ENCODE results near the gene COCH. TPM values are rescaled to one million over a fixed set of nuclear protein-coding genes. Genes with fewer than 3 reads are reported as not detected.
"Not testable (repeated sequence)": the region's sequence is repeated elsewhere in the genome, so short reads cannot be mapped to it uniquely, and the experiment has no call there.

Gene COCH
- total RNA-seq, 1 experiment from 2014 or later, result 5.2 TPM

DNA sequence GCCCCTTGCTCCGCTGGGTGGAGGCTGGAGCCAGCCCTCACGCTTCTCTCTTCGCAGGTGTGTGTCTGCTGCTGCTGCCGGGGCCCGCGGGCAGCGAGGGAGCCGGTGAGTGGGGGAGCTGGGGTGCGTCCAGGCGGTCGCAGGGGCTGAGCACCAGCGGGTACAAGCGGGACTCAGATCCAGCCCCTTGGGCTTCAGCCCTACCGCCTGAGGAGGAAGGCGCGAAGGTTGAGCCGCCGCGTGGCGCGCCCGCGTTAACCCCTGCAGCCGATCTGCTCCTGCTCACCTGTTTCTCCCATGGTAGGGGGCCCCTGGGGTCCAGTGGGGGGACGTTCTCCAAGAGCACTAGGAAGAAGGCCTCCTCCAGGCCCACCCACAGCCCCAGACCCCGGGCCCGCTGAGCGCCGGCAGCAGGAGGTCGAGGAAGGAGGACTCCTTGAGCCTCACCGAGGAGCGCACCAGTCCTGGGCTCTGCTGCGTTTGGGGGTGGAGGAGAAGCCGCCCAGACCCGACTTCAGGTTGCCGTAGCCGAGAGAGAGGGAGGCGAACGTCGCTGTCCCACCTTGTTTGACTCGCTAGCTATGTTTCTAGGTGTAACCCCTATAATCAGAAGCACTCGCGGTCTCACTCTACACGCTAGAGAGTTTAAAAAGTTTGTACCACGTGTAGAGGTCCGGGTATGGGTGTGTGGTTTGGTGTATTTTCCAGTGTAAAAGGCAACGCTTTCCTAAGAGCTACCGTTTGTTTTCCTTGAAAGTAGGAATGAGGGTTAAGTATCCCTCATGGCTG lies 834 bp downstream of the COCH start:
- no peak for DNase-seq (ENCODE audit: low read depth)

DNA sequence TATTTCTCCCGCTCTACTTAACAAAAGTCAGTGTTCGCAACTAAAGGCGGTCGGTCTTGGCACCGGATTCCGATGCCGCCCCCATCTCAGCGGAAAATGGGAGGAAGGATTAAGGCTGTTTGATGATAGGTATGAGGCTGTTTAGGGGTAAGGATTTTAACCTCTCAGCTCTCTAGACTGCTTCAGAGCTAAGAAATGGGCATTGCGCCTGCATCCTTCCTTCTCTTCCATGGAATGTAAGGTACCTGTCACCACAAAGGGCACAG lies 1.4 kb downstream of the COCH start:
- DNase-seq (ENCODE audit: low read depth), result no peak

DNA sequence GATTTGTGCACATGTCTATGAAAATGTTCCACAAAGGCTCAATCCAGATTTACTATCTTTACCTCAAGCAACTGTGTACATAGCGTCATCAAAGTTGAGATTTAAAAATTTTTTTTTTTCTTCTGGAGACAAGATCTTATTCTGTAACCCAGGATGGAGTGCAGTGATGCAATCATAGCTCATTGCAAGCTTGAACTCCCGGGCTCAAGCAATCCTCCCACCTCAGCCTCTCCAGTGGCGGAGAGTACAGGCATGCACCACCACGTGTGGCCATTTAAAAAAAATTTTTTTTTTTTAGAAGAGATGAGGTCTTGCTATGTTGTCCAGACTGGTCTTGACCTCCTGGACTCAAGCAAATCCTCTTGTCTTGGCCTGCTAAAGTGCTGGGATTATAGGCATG lies 2.3 kb downstream of the COCH start:
- DNase-seq (ENCODE audit: low read depth), result no peak

DNA sequence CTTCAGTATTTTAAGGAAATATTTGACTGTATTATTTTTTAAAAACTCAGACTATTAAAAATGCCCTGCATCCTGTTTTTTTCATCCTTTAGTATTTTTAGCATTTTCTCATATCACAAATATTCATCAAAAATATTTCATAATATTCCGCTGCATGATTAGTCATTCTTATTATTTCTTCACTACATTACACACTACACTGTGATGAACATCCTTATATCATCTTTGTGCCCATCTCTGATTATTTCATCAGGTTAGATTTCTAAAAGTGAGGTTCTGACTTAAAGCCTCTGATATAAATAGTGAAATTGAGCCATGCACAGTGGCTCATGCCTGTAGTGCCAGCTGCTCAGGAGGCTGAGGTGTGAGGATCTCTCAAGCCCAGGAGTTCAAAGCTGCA lies 8.1 kb downstream of the COCH start:
- DNase-seq (ENCODE audit: low read depth), result no peak

- no peak for DNase-seq (ENCODE audit: low read depth)
Observed at GRCh38 chr14:30883508-30884294, 9.3 kb downstream of the COCH start.

DNA sequence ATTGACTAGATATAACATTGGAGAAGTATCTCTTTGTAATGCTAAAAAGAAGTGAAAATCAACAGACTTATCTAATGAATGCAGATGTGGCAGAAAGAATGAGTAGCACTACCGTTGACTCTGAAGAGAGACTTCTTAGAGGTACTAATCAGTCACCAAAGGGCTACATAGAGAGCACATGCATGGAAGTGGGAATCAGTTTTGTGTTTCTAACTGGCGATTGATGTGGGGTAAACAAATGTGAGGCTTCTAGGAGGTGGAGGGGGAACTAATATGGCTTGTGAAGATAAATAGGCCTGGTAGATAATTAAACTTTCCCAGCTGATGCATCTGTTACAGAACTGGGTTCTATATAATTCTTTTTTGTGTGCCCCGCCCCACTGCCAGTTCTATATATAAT lies 10.5 kb downstream of the COCH start:
- no peak for DNase-seq (ENCODE audit: low read depth)

DNA sequence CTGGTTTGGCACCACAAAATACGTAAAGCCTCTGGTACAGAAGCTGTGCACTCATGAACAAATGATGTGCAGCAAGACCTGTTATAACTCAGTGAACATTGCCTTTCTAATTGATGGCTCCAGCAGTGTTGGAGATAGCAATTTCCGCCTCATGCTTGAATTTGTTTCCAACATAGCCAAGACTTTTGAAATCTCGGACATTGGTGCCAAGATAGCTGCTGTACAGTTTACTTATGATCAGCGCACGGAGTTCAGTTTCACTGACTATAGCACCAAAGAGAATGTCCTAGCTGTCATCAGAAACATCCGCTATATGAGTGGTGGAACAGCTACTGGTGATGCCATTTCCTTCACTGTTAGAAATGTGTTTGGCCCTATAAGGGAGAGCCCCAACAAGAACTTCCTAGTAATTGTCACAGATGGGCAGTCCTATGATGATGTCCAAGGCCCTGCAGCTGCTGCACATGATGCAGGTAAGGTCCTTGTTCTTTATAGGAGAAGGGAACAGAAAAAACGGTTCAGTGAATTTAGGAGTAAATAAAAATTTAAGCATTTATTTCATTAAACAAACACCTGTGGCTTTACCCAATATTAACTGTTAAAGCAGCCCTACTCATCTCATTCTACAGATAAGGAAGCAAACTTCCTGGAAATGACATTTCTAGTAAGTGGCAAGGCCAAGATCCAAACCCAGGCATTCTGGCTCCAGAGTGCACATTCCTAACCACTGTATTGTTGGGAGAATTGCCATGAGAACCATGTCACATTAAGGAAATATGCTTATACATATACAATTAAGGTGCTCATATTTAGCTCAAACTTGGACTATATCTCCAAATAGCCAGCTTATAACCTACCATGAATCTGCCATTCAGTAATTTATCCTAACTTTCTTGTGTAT lies 11.7 kb downstream of the COCH start:
- DNase-seq (ENCODE audit: low read depth), result no peak

DNA sequence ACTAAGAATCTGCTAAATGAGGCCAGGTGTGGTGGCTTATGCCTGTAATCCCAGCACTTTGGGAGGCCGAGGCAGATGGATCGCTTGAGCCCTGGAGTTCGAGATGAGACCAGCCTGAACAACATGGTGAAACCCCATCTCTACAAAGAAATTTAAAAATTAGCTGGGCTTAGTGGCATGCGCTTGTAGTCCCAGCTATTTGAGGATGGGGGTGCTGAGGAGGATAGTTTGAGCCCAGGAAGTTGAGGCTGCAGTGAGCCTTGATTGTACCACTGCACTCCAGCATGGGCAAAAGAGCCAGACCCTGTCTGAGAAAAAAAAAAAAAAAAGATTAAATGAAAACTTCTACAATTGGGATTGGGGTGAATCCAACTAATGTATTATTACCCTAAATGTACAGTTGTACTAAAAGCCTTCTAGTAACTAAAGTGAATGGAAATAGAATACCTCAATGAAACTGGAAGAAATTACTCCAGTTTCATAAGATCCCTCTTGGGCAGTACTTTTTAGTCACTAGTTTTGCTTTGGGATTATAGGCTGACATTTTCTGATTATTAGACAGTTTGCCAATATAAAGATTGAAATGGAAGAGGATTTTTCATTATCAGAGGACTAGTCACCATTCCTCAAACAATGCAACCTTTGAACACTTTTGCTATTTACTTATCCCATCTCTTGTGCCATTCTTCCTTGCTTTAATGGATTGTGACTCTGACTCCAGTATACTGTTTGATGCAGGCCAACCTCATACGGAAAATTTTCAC lies 14.3 kb downstream of the COCH start:
- no peak for DNase-seq (ENCODE audit: low read depth)

- DNase-seq (ENCODE audit: low read depth), result no peak
Observed at GRCh38 chr14:30889244-30889594, 14.9 kb downstream of the COCH start.

DNA sequence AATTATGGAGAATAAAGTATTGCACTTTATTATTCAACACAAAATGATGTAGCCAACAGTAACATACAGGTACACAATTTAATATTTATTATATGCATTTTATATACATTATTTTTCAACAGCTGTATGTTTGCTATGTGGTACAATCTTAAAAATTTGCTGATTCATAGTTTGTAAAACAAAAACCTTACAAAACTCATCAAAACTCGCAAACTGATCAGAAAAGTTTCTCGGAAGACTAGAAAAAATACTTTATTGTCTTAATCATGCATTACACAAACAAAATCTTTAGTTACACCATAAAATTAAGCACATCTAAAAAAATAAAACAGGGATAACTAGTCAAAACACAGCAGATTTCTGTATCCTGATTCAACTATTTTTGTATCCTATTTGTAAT lies 19.5 kb downstream of the COCH start:
- DNase-seq (ENCODE audit: low read depth), result no peak

GRCh38 chr14:30894923-30895515 lies 20.7 kb downstream of the COCH start:
- no peak for DNase-seq (ENCODE audit: low read depth)

DNA sequence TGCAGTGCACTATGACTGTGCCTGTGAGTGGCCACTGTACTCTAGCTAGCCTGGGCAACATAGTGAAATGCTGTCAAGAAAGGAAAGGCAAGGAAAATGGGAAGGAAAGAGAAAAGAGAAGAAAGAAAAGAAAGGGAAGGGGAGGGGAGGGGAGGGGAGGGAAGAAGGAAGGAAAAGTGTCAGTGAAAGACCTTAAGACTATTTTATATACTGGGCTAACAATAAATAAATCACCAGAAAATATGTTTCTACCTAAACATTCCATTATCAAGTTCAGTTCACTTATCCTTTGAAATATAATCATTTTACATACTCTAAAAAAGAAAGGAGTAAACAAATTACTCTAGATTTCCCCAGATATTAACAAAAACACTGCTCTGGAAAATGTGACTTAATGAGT lies 22.1 kb downstream of the COCH start:
- no peak for DNase-seq (ENCODE audit: low read depth)

GRCh38 chr14:30897121-30897520 lies 22.8 kb downstream of the COCH start:
- DNase-seq (ENCODE audit: low read depth), result not testable (repeated sequence)

DNA sequence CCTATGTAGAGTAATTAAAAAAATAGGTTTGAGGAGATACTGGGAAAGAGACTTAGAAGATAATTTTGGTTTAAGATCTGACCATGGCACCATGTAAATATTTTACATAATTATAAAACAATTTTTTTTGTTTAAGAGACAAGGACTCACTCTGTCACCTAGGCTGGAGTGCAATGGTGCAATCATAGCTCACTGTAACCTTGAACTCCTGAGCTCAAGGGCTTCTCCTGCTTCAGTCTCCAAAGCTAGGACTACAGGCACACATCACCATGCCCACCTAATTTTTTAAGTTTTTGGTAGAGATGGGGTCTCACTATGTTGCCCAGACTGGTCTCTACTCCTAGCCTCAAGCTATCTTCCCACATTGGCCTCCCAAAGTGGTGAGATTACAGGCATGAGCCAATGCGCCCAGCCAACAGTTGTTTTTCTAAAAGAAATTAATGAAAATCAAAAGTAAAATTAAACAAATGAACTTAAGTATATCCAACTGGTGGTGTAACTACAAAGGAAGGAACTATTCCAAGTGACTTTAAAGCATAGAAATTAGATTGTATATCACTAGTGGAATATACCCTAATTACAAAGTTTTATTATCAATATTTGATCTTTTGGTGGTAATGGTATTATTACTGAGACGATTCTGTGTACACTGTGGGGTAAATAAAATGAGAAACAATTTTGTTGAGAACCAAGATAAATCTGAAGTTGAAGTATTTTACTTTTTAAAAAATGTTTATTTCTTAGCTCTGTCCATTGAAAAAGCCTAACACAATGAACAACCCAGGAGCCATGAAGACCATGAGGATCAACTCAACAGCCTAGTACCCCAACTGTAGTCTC lies 29.1 kb downstream of the COCH start:
- no peak for DNase-seq (ENCODE audit: low read depth)

GRCh38 chr14:30906752-30907658 lies 32.6 kb downstream of the COCH start:
- peak; percentile 39 for DNase-seq (ENCODE audit: low read depth)

GRCh38 chr14:30907659-30908057 lies 33.3 kb downstream of the COCH start:
- no peak for DNase-seq (ENCODE audit: low read depth)

DNA sequence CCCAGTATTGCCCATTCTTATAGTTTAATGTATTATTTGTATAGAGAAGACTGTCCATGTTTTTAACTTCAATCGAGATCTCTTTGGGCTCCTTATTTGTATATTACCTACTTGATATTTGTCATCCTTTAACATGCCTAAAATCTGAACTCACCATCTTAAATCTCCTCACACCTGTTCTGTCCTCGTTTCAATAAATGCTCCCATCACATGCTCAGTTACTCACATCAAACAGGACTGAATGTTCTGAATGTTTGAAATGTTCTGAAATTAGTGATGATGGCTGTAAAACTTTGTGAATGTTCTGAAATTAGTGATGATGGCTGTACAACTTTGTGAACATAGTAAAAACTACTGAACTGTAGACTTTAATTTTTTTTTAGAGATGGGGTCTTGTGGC lies 34.5 kb downstream of the COCH start:
- DNase-seq (ENCODE audit: low read depth), result no peak

DNA sequence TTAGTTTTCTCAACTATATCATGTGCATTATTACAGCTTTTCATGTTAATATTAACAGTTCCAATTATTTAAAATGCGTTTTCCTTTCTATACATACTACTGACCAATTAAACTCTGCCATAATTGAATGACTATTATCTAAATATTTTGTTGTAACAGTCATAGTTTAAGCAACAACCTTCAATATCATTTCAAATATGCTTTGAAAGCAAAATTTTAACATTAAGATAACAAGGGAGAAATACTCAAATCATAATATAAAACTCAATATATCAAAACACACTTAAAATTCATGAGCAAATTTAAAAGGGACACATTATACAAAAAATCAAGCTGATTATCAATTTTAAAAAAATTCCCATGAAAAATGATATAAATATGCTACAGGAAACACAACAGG lies 40.5 kb downstream of the COCH start:
- no peak for DNase-seq (ENCODE audit: low read depth)

DNA sequence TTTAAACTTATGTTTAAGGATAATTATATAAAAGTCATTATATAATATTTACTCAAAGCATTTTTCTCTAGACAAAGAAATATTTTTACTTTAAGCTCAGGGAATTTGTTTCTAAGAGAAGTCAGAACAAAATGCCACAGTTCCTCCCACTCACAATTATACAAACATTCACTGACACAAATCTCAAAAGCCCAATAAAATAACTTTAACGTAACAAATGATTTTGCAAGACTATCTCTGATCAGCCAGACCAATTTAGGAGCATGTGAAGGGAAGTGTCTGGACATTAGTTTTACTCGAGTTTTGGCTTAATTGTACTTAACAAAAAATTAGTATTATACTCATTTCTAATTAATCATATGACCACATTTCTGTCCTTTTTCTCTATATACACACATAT lies 41.2 kb downstream of the COCH start:
- no peak for DNase-seq (ENCODE audit: low read depth)

Measured in HT1080 (cell line).